Muscle of back (tissue), 11 donors: ENCODE results near the gene GORASP1. TPM values are rescaled to one million over a fixed set of nuclear protein-coding genes. Genes with fewer than 3 reads are reported as not detected.
"Not testable (repeated sequence)": the region's sequence is repeated elsewhere in the genome, so short reads cannot be mapped to it uniquely, and the experiment has no call there.

ENCODE experiments used
- DNase-seq, 3 donors: peaks; one replicate each; pipeline versions ENCODE4 v3.0.0 to v3.0.0-alpha.2; 2013
- polyA plus RNA-seq, 10 donors: library from polyadenylated mRNA; unstranded; fragments of 120-200 nt; gene quantifications; one replicate each; pipeline ENCODE4 v1.2.1, GENCODE V29; 2013; ENCODE audit not compliant: insufficient read length in 10 of 10

GORASP1 gene
- polyA plus RNA-seq, 10 donors: 25.6 to 43.0 (median 33.9) TPM

DNA sequence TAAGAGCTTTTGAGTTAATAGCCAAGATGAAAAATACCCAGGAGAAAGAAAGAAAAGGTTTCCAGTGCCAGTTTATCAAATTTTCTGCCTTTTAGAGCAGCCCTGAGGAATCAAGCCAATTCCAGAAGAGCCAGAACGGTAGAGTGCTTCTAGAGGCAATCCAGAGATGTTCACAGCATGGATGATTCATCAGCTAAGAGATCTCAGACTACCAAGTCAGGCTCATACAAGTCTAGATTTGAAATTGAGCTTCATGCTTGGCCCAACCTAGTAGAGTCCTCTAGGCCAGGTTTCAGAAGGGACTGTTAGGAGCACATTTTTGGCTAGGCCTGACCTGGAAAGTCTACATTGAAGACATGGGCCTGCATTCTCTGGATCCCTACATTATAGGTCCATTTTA is 40.1 kb downstream of the GORASP1 start:
- no peak for DNase-seq

DNA sequence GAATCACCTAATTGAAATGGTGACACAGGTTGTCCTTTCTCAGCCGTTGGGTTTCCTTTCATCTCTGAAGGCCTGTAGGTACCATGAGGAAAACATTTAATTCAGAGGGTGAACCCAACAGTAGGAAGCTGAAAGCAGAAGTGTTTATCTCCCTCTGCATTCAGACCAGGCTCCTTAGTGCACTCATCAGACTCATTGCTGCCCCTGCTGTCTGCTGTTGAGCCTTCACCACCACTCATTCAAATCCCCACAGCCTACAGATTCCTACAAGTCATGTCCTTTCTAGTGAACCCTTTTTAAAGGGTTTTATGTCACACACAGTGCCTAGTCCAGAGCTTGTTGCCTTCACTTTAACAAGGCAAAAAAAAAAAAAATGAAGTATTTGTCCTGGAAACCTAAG is 42.2 kb downstream of the GORASP1 start:
- no peak for DNase-seq

DNA sequence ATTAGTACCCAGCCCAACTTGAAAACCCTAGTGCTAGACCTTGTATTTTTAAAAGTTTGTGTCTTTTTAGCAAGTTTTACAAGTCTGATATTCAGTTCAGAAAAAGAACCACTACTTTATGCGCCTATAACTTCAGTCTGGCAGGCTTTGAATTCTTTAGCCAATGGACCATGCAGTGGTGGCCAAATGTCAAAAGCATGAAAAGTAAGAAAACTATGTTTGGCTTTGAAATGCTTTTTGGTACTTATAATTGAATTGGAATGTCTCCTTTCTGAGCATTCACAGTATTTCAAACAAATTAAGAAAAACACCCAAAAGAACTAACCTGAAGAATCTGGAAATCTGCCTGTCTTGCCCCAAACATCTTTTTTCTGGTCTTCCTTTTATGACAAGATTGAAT is 42.8 kb downstream of the GORASP1 start:
- no peak for DNase-seq

- no peak for DNase-seq
These were observed 44.3 kb downstream of the GORASP1 start for GRCh38 chr3:39063143-39063542.

DNA sequence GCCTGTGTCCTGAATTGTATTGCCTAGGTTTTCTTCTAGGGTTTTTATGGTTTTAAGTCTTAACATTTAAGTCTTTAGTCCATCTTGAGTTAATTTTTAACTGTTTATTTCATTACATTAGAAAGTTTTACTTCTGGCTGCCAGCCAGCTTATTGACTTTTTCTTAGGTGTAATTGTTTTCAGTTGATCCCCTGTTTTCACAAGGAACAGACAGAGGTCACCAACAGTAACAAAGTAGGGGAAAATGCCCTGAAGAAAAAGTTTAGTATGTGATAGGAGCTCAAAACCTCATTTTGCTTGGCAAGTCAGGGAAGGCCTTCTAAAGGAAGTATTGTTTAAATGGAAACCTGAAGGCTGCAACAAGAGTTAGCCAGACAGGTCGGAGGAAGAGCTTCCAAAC is 45.2 kb downstream of the GORASP1 start:
- DNase-seq: no peak

- not testable (repeated sequence) for DNase-seq
These were observed 46.2 kb downstream of the GORASP1 start for GRCh38 chr3:39061228-39061627.

DNA sequence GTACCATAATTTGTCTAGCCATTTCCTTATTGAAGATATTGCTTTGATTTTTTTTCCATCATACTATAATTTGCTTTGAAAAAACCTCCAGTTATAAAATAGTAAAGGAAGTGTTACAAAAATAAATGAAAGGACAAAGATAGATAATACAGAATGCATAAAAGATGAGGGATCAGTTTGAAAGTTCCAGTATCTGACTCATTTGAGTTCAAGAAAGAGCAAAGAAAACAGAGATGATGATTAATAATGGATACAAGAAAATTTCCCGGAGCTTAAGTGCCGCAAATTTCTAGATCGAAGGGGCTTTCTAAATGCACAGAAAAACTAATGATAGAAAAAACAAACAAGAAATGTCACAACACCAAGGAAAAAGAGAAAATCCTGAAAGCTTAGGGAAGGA is 51.3 kb downstream of the GORASP1 start:
- no peak for DNase-seq

- DNase-seq: no peak
These were observed 53.7 kb downstream of the GORASP1 start for GRCh38 chr3:39053696-39054095.

DNA sequence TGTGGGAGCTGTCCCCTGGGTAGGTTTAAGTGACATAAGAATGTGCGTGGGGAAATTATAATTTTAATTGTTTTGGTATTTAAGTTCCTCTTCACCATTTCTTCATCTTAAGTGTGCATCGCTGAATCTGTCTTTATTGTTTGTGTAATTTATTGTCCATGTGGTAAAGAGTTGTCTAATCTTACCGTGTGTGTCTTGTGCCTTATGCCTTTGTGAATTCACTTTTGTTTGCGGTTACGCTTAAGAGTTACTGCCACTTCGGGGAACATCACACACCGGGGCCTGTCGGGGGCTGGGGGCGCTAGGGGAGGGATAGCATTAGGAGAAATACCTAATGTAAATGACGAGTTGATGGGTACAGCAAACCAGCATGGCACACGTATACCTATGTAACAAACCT is 54.8 kb downstream of the GORASP1 start:
- no peak for DNase-seq

GRCh38 chr3:39051649-39052561 is 55.5 kb downstream of the GORASP1 start, which contains the start of the genes SCN11A and WDR48:
SCN11A (minus strand) TSS chr3:39051944; CDS start chr3:38950362, 101,582 bp downstream.
WDR48 (plus strand) TSS chr3:39052016; CDS start chr3:39052026, 10 bp downstream.
- peak; percentile 95 to 98 (median 96) for DNase-seq

DNA sequence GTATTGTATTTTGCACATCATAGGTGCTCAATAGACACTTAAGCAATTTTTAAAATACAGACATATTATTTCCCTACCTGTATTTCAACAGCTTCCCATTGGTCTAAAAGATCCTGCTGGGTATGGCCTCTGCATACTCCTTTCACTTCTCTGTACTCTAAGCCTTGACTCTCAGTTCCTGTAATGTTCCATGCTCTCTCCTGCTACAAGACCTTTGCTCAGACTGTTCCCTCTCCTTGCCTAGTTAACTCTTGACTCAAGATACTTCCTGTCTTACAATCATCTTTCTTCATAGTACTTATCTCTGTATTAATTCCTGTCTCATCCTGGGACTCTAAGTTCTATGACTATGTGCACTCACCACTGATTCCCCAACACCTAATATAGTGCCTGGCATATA is 57.4 kb downstream of the GORASP1 start:
- peak in 1 of 3 donors; percentile 5 for DNase-seq

Other genes with a start within 250 kb of the GORASP1 start
- 1 to 10 TPM; 1.2 to 6.4 (median 2.7) TPM for gene SCN11A, start 55.7 kb downstream of the GORASP1 start, polyA plus RNA-seq
- gene WDR48, start 55.6 kb downstream of the GORASP1 start, polyA plus RNA-seq: 10 to 100 TPM; 30.2 to 48.6 (median 39.5) TPM
- 1 to 10 TPM; 1.3 to 5.7 (median 2.7) TPM for gene TTC21A, start 53 bp upstream of the GORASP1 start, polyA plus RNA-seq
- gene CSRNP1, start 46.0 kb upstream of the GORASP1 start, polyA plus RNA-seq: 1 to 10 TPM; 3.6 to 9.7 (median 6.1) TPM
- gene XIRP1, start 85.0 kb upstream of the GORASP1 start, polyA plus RNA-seq: 100 to 1,000 TPM in 9 of 10 donors, 10 to 100 TPM in 1; 45.2 to 483 (median 169) TPM
- 1 to 10 TPM; 2.1 to 4.7 (median 4.1) TPM for gene CX3CR1, start 172.4 kb upstream of the GORASP1 start, polyA plus RNA-seq
- under 1 TPM in 1 of 10 donors, not detected in 9; 0.12 TPM for gene CCR8, start 222.1 kb upstream of the GORASP1 start, polyA plus RNA-seq